ENCODE measurements around the gene AKT1S1. TPM values are rescaled to one million over a fixed set of nuclear protein-coding genes. Genes with fewer than 3 reads are reported as not detected.
A peak's percentile ranks its signal among the peaks of the same experiment; 100 is the strongest.

The AKT1S1 gene
- total and polyA plus RNA-seq, 2 donors (not counting 1 experiment from before 2014, with no cell fraction given): 16.6 to 23.0 TPM

GRCh38 chr19:49837009-49837310 lies 40.2 kb downstream of the AKT1S1 start:
- Histone ChIP-seq H3K4me3 (ENCODE audit: control extremely low read depth in 1 of 5, extremely low read depth in 1 of 5, insufficient read depth in 1 of 5, low read depth in 2 of 5, low read length in 4 of 5) (no peak overlapping the region), H4K20me1 (ENCODE audit: control insufficient read depth, insufficient read depth, low read length, poor library complexity, severe bottlenecking) (no peaks in the 10 kb centered on the region), H3K4me1 (ENCODE audit: control insufficient read depth in 2 of 2, insufficient read depth in 2 of 2, low read length in 2 of 2) (peaks cover 0 to 3% of the 10 kb centered on the region in 2 donors), H3K9ac (ENCODE audit: low read length) (no peak overlapping the region), H3K4me2 (replicated peaks; ENCODE audit: low read depth, low read length, poor library complexity, severe bottlenecking) (no peak overlapping the region), H3K9me3 (ENCODE audit: control extremely low read depth in 1 of 3, control insufficient read depth in 2 of 3, insufficient read depth in 1 of 3, low read length in 2 of 3) (no peaks in the 10 kb centered on the region), H3K27ac (ENCODE audit: low read length in 2 of 2) (no peak overlapping the region), H3K36me3 (replicated peaks in 1 of 2; ENCODE audit: control extremely low read depth in 1 of 2, control insufficient read depth in 1 of 2, extremely low read depth in 1 of 2, insufficient read depth in 2 of 2, low read length in 1 of 2) (peaks cover 0 to 73% of the 10 kb centered on the region in 2 experiments), H3K79me2 (ENCODE audit: control insufficient read depth, insufficient read depth, low read length) (no peaks in the 10 kb centered on the region), H2AFZ (ENCODE audit: insufficient read depth, low read depth, low read length, poor library complexity, severe bottlenecking) (no peak overlapping the region), H3K27me3 (replicated peaks in 1 of 4; ENCODE audit: control extremely low read depth in 1 of 4, control insufficient read depth in 3 of 4, insufficient read depth in 4 of 4, low read length in 3 of 4) (no peaks in the 10 kb centered on the region)
- DNase-seq: no peak
- no peak for ATAC-seq (ENCODE audit: low read depth)
- Mint-ChIP-seq H3K27ac (peak overlapping the region; percentile 15), H3K4me3 (no peak overlapping the region), H3K27me3 (no peaks in the 10 kb centered on the region), H3K4me1 (peaks cover 3% of the 10 kb centered on the region), H3K9me3 (ENCODE audit: insufficient read depth) (no peaks in the 10 kb centered on the region)
- ChIA-PET POLR2A (no interaction called here), CTCF (no interaction called here)
- intact Hi-C loops (cut with micrococcal nuclease): no loop called here
- TF ChIP-seq, protein P1, sequence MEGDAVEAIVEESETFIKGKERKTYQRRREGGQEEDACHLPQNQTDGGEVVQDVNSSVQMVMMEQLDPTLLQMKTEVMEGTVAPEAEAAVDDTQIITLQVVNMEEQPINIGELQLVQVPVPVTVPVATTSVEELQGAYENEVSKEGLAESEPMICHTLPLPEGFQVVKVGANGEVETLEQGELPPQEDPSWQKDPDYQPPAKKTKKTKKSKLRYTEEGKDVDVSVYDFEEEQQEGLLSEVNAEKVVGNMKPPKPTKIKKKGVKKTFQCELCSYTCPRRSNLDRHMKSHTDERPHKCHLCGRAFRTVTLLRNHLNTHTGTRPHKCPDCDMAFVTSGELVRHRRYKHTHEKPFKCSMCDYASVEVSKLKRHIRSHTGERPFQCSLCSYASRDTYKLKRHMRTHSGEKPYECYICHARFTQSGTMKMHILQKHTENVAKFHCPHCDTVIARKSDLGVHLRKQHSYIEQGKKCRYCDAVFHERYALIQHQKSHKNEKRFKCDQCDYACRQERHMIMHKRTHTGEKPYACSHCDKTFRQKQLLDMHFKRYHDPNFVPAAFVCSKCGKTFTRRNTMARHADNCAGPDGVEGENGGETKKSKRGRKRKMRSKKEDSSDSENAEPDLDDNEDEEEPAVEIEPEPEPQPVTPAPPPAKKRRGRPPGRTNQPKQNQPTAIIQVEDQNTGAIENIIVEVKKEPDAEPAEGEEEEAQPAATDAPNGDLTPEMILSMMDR (IDR thresholded peaks at IDR 0.05): no peak
- TF ChIP-seq EZH2 (IDR thresholded peaks at IDR 0.05; ENCODE audit: borderline replicate concordance, insufficient read depth, low read depth, low read length, poor library complexity, severe bottlenecking): no peak
- WGBS (ENCODE audit: insufficient coverage): 98% methylated on average over 5 of the region's 5 CpGs

DNA sequence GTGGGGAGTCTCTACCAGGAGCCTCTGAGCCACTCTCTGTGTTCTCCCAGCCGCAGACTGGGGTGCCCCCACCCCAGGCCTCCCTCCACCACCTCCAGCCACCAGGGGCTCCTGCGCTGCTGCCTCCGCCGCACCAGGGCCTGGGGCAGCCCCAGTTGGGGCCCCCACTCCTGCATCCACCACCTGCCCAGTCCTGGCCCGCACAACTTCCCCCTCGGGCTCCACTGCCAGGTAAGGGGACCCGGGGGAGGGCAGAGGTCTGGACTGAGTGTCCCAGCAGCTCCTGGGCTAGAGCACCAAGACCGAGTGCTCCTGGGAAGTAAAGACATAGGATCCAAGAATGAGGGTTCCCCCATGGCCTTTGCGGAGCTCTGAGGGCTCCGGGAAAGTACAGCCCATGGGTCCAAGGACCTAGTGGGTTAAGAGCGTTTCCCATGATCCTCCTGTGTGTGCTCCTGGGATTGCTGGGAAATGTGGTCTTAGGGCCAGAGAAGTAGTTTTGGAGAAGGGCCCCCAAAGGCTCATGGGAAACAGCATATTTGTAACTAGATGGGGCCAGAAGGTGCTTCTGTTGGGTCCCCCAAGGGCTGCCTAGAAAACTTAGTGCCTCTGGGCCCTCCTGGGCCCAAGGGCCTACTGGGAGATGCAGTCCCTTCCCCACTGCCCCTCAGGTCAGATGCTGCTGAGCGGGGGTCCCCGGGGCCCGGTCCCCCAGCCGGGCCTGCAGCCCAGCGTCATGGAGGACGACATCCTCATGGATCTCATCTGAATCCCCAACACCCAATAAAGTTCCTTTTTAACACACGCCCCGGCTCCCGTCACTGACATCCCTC lies 40.8 kb downstream of the AKT1S1 start:
- no peak overlapping the region for H3K9ac ChIP-seq (ENCODE audit: low read length)
- no peak overlapping the region for H3K27ac Mint-ChIP-seq
- 97% methylated on average over 19 of the region's 20 CpGs for WGBS (ENCODE audit: insufficient coverage)
- H3K79me2 ChIP-seq (ENCODE audit: control insufficient read depth, insufficient read depth, low read length): peaks cover 2% of the 10 kb centered on the region
- ChIA-PET CTCF (interaction anchor here (0.8 kb wide), 1 partner anchor 762 kb away, joined by 3 read pairs; no protein-coding TSS in a partner anchor), POLR2A (no interaction called here)
- no peaks in the 10 kb centered on the region for H3K27me3 Mint-ChIP-seq
- H3K27ac ChIP-seq (ENCODE audit: low read length in 2 of 2): no peak overlapping the region
- H2AFZ ChIP-seq (ENCODE audit: insufficient read depth, low read depth, low read length, poor library complexity, severe bottlenecking): no peak overlapping the region
- ATAC-seq (ENCODE audit: low read depth) (no peak), DNase-seq (no peak)
- H4K20me1 ChIP-seq (ENCODE audit: control insufficient read depth, insufficient read depth, low read length, poor library complexity, severe bottlenecking): peaks cover 2% of the 10 kb centered on the region
- H3K4me3 Mint-ChIP-seq: no peak overlapping the region
- peaks cover 2% of the 10 kb centered on the region for H3K4me1 Mint-ChIP-seq
- TF ChIP-seq, protein P1 (IDR thresholded peaks at IDR 0.05): no peak
- no peaks in the 10 kb centered on the region for H3K9me3 Mint-ChIP-seq (ENCODE audit: insufficient read depth)
- no peaks in the 10 kb centered on the region for H3K4me1 ChIP-seq (ENCODE audit: control insufficient read depth in 2 of 2, insufficient read depth in 2 of 2, low read length in 2 of 2)
- intact Hi-C loops (cut with micrococcal nuclease): no loop called here
- no peaks in the 10 kb centered on the region for H3K27me3 ChIP-seq (replicated peaks in 1 of 4; ENCODE audit: control extremely low read depth in 1 of 4, control insufficient read depth in 3 of 4, insufficient read depth in 4 of 4, low read length in 3 of 4)
- H3K9me3 ChIP-seq (ENCODE audit: control extremely low read depth in 1 of 3, control insufficient read depth in 2 of 3, insufficient read depth in 1 of 3, low read length in 2 of 3): no peaks in the 10 kb centered on the region
- H3K4me3 ChIP-seq (ENCODE audit: control extremely low read depth in 1 of 5, extremely low read depth in 1 of 5, insufficient read depth in 1 of 5, low read depth in 2 of 5, low read length in 4 of 5): no peak overlapping the region
- H3K36me3 ChIP-seq (replicated peaks in 1 of 2; ENCODE audit: control extremely low read depth in 1 of 2, control insufficient read depth in 1 of 2, extremely low read depth in 1 of 2, insufficient read depth in 2 of 2, low read length in 1 of 2): peaks cover 0 to 79% of the 10 kb centered on the region in 2 experiments
- no peak overlapping the region for H3K4me2 ChIP-seq (replicated peaks; ENCODE audit: low read depth, low read length, poor library complexity, severe bottlenecking)
